Breast epithelium (tissue), 4 donors: ENCODE results near the gene DIP2B. TPM values are rescaled to one million over a fixed set of nuclear protein-coding genes. Genes with fewer than 3 reads are reported as not detected.

Experiments used
- DNase-seq, 2 donors: peaks; one replicate each; pipeline ENCODE4 v3.0.0-alpha.2; 2019; ENCODE audit warnings: low spot score in 2 of 2
- H3K27ac ChIP-seq, 2 donors: fragments of 200-600 bp; sonication (generic) in 1 of 2; one replicate each; pipeline ENCODE4 v1.5.1; 2016 to 2019; ENCODE audit warnings: mild to moderate bottlenecking in 1 of 2
- H3K27me3 ChIP-seq, 2 donors: fragments of 200-600 bp; sonication (generic) in 1 of 2; one replicate each; pipeline versions ENCODE4 v1.5.1 to v1.6.0; 2017 to 2019; ENCODE audit warnings: control low read depth in 1 of 2, mild to moderate bottlenecking in 1 of 2
- H3K36me3 ChIP-seq: fragments of 200-600 bp; one replicate; pipeline ENCODE4 v1.5.1; 2019
- H3K4me1 ChIP-seq, 2 donors: fragments of 200-600 bp; sonication (generic); one replicate each; pipeline ENCODE4 v1.5.1; 2016 to 2019; ENCODE audit warnings: control low read depth in 1 of 2
- H3K4me3 ChIP-seq, 3 donors: fragments of 200-600 bp; sonication (generic); 1 replicate in 2 of 3; 2 replicates in 1 of 3; pipeline ENCODE4 v1.5.1; 2016 to 2019; ENCODE audit warnings: mild to moderate bottlenecking in 3 of 3, moderate library complexity in 2 of 3
- H3K9me3 ChIP-seq, 2 donors: fragments of 200-600 bp; sonication (generic) in 1 of 2; one replicate each; pipeline ENCODE4 v1.5.1; 2016 to 2019; ENCODE audit warnings: control low read depth in 1 of 2
- CTCF ChIP-seq, 3 donors: fragments of 450-650 bp; IDR thresholded peaks; one replicate each; pipeline ENCODE4 v1.5.1; 2016 to 2017; ENCODE audit warnings: antibody characterized with exemption in 3 of 3, mild to moderate bottlenecking in 3 of 3, moderate library complexity in 3 of 3
- POLR2A ChIP-seq: fragments of 450-650 bp; IDR thresholded peaks from one replicate; pipeline ENCODE4 v1.6.1; 2016; ENCODE audit warnings: antibody characterized with exemption, mild to moderate bottlenecking, moderate library complexity
- POLR2AphosphoS5 ChIP-seq, 3 donors: sonication (generic); formaldehyde crosslinking; IDR thresholded peaks; one replicate each; pipeline ENCODE4 v1.6.1; 2017; ENCODE audit warnings: antibody characterized with exemption in 3 of 3
- intact Hi-C: fragments of 100-400 bp; cut with DNase I; formaldehyde crosslinking; loops from one replicate; pipeline ENCODE4 v1.15.1; 2023; ENCODE audit warnings: low total_unique reads
- total RNA-seq, 3 donors: library from RNA; depleted of rRNA; stranded (reverse); fragments of >200 nt; gene quantifications; one replicate each; pipeline ENCODE4 v1.1.0, GENCODE V29; 2016

The DIP2B gene
- total RNA-seq, 3 donors from 2014 or later = 26.6 to 44.8 (median 33.4) TPM

- Histone ChIP-seq H3K9me3 (no peaks in the 10 kb centered on the region), H3K27me3 (no peaks in the 10 kb centered on the region), H3K4me3 (no peak overlapping the region), H3K4me1 (no peaks in the 10 kb centered on the region), H3K36me3 (no peaks in the 10 kb centered on the region), H3K27ac (no peak overlapping the region)
- DNase-seq = no peak
- no peak for TF ChIP-seq POLR2A
- intact Hi-C loops = loop anchor here (1.0 kb wide), 1 partner anchor 8 kb away; no protein-coding TSS in a partner anchor
Measured at GRCh38 chr12:50650285-50650684, 145.5 kb downstream of the DIP2B start.

GRCh38 chr12:50655374-50655921, 150.7 kb downstream of the DIP2B start:
- intact Hi-C loops = no loop called here
- H3K4me1 ChIP-seq = no peaks in the 10 kb centered on the region
- no peak overlapping the region for H3K4me3 ChIP-seq
- no peak for DNase-seq
- H3K9me3 ChIP-seq = no peaks in the 10 kb centered on the region
- no peak overlapping the region for H3K27ac ChIP-seq
- H3K27me3 ChIP-seq = no peaks in the 10 kb centered on the region
- no peak for TF ChIP-seq POLR2AphosphoS5 (IDR thresholded peaks at IDR 0.05)
- H3K36me3 ChIP-seq = no peaks in the 10 kb centered on the region

- TF ChIP-seq CTCF (IDR thresholded peaks at IDR 0.05) (no peak), POLR2AphosphoS5 (IDR thresholded peaks at IDR 0.05) (no peak), POLR2A (no peak)
- DNase-seq = no peak
- Histone ChIP-seq H3K36me3 (no peaks in the 10 kb centered on the region), H3K4me1 (no peaks in the 10 kb centered on the region), H3K27me3 (no peaks in the 10 kb centered on the region), H3K27ac (peak overlapping the region in 1 of 2 donors; percentile 44), H3K9me3 (no peaks in the 10 kb centered on the region), H3K4me3 (no peak overlapping the region)
- intact Hi-C loops = no loop called here
Measured at GRCh38 chr12:50659260-50659659, 154.5 kb downstream of the DIP2B start.

- Histone ChIP-seq H3K36me3 (no peaks in the 10 kb centered on the region), H3K4me1 (no peaks in the 10 kb centered on the region), H3K4me3 (no peak overlapping the region), H3K27me3 (no peaks in the 10 kb centered on the region), H3K9me3 (no peaks in the 10 kb centered on the region), H3K27ac (peak overlapping the region; percentile 30 to 44)
- intact Hi-C loops = no loop called here
- TF ChIP-seq POLR2AphosphoS5 (IDR thresholded peaks at IDR 0.05) (no peak), CTCF (IDR thresholded peaks at IDR 0.05) (no peak), POLR2A (no peak)
- DNase-seq = peak in 1 of 2 donors; percentile 34
Measured at GRCh38 chr12:50659690-50660424, 155.1 kb downstream of the DIP2B start.

- intact Hi-C loops = no loop called here
Measured at GRCh38 chr12:50660425-50660822, 155.6 kb downstream of the DIP2B start.

More at GRCh38 chr12:50660425-50660822, 155.6 kb downstream of the DIP2B start:
- H3K4me3 ChIP-seq = no peak overlapping the region
- no peaks in the 10 kb centered on the region for H3K9me3 ChIP-seq
- no peaks in the 10 kb centered on the region for H3K4me1 ChIP-seq
- no peak for TF ChIP-seq POLR2AphosphoS5 (IDR thresholded peaks at IDR 0.05)
- TF ChIP-seq POLR2A = no peak
- no peak for TF ChIP-seq CTCF (IDR thresholded peaks at IDR 0.05)
- H3K36me3 ChIP-seq = no peaks in the 10 kb centered on the region
- no peak for DNase-seq
- H3K27me3 ChIP-seq = no peaks in the 10 kb centered on the region
- H3K27ac ChIP-seq = peak overlapping the region; percentile 30 to 44
